Raji (cell line): ENCODE data around the gene RNF34.

Source experiments
- POLR2A ChIP-seq: IDR thresholded peaks from 2 replicates; pipeline ENCODE4 v1.6.1; 2011; ENCODE audit warnings: low read depth, low read length, control low read depth; ENCODE audit not compliant: insufficient read depth

The RNF34 gene

DNA sequence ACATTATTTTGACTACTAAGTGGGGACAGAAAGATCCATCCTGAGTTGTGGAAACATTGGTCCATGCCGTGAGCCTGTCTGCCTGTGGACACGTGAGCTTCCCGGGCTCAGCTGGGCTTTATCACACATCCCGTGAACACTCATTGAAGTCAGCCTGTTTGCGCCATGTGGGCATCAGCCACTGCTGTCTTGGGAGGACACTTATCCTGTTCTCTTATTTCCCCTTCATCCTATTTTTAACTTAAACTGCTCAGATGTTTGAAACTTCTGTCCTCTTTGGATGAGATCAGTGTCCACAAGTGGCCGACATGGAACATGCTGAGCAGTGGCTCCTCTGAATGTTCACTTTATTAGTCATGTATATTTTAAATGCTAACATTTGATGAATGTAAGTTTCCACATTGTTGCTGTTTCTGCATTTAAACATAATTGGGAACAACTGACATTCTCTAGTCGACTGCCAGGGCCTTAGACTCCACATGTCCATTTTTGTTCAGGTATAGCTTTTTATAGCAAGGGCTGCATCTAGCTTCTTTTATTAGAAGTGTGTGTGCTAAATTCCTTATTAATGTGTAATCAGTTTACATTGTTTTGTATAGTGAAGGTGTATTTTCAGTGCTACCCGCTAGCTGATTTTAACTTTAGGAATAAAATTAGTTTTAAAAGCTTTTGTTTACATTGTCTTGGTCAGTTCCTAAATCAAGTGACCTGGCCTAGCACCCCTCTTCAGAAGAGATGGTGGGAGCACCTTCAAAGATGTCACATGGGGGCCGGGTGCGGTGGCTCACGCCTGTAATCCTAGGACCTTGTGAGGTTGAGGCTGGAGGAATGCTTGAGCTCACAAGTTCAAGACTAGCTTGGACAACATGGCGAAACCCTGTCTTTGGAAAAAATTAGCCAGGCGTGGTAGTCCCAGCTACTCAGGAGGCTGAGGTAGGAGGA lies 24.0 kb downstream of the RNF34 start:
- TF ChIP-seq POLR2A: no peak

DNA sequence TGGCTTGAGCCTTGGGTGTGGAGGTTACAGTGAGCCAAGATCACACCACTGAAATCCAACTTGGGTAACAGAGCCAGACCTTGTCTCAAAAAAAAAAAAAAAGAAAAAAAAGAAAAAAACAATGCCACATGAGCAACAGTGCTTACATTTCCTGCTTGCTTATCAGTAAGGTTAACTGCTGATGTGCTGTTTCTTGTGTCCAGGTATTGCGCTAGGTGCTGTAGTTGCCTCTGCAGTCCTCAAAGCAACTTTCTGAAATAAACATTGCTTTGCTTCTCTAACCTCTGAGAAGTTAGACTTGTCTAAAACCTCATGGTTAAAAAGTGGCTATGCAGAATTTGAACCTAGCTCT lies 24.7 kb downstream of the RNF34 start:
- no peak for TF ChIP-seq POLR2A

DNA sequence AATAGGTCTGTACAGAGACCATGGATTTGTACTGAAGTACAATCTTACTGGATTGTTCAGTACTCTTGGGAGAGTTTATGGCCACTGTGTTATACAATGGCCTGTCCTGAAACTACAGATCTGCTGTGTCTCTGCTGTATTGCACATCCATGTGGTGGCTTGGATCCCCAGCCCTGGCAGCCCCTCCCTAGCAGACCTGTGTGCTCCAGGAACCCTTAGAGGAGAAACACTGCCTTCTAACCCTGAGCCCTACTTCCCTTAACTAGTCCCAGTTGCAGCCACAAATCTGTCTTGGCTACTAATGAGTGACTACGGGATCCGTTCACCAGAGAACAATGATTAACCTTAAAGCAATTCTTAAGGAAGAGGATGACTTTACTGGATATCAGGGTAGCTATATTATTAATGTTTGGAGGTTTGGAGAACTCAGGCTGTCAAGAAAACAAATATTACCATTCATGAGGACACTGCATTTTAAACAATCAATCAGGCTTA lies 27.7 kb downstream of the RNF34 start:
- no peak for TF ChIP-seq POLR2A

DNA sequence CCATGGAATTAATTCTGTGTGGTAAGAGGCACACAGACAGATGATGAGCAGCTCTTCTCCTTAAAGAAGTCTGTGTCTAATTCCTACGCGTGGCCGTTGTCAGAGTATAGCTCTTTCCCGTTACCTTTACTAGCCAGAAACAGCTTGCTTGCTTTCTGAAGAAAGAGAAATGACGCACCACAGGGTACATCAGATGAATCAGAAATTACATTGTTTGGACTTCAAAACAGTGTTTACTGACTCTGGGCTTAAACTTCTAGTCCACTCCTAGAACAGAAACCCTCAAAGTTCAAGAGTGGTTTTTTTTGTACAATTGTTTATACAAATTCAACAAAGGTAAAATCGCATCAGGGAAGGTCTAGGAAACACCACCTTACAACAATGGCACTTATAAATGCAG lies 29.0 kb downstream of the RNF34 start:
- no peak for TF ChIP-seq POLR2A

DNA sequence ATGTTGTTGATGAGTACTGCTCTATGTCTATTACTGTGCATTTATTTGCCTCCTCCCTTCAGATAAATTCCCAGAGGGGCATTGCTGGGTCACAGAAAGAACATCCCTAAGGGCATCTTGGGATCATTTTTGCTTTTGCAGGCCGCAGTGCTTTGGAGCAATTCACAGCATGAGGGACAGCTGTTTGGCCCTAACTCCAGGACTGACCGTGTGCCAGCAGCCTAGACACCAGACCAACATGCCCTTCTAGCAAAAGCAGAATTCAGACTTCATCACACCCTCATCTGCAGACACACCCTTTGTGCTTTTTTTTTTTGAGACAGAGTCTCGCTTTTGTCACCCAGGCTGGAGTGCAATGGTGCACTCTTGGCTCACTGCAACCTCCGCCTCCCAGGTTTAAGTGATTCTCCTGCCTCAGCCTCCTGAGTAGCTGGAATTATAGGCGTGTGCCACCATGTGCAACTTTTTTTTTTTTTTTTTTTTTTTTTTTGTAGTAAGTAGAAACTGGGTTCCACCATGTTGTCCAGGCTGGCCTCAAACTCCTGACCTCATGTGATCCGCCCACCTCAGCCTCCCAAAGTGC lies 31.0 kb downstream of the RNF34 start:
- TF ChIP-seq POLR2A: no peak

DNA sequence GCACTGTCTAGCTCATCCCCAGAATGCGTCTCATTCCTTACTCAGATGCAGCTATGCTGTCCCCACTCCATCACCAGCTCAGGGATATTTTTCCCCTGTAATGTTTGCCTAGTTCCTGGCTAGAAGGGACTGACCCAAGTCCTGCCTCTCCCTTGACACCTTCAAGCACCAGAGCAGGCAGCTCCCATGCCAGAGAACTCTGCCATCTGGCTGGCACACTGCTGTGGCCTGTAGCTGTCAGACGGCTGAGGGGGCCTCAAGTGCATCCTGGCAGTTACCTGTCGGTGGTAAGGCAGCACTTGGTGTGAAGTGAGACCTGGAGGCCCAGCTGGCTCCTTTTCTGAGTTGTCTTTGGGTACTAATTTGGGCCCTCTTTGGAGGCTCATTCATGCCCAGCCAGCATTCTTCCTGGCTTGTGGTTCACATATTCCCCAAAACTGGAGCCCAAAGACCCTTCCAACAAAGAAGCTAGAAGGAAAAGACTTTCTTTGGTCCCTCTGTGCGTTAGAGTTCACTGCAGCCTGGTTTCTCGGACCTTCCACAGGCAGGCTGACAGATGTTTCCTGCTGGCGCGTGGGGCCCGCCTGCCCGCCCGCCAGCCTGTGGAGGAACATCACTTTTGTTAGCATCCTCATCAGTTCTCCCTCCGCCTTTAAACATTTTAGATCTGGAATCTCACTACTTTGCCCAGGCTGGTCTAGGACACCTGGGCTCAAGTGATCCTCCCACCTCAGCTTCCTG lies 33.0 kb downstream of the RNF34 start:
- no peak for TF ChIP-seq POLR2A

DNA sequence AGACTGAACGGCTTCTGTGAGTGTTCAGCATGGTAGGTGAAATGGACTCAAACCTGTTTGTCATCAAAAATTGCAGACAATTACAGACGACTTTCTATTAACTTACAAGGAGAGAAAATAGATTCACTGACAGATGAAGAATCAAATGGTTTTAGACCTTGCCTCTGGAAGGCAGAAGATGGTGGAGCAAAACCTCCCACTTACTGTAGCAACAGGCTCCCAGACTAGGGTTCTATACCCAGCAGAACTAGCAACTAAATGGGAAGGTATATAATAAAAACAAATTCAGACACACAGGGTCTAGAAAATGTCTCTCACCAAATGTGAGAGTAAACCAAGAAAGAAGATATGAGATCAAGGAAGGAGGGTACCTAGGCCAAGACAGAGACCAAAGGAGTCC lies 36.8 kb downstream of the RNF34 start:
- TF ChIP-seq POLR2A: no peak

DNA sequence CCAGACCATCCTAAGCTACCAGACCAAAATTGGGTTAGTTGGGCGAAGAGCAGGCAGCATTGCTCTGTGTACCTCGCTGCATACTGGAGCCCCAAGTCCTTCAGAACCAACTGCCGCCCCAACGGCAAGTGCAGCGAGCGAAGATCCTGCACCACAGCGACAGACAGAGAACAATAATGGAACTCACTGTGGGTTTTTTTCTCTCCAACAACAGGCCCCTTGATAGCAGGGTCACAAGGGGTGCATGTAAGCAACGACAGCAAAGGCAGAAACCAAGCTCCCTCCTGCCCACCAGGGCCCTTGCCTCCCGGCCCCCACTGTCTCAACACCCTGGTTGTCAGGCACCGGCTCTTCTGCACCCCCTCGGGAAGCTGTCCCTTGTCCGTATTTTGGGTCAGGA lies 39.0 kb downstream of the RNF34 start:
- no peak for TF ChIP-seq POLR2A

DNA sequence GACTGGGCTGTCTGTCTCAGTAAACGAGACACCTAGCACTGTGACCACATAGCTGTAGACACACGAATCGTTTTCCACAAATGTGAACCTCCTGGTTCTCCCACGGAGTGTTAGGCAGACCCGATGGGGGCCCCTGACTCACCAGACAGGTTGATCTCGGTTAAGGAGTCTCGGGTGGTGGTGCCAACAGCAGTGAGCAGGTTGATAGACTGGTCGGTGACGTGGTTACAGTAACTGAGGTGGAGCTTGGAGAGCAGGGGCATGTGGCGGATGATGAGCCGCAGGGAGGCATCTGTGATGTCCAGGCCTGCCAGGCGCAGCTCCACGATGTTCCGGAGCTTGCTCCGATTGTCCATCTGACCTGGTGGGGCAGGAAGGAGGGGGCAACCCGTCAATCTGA lies 39.8 kb downstream of the RNF34 start:
- no peak for TF ChIP-seq POLR2A

DNA sequence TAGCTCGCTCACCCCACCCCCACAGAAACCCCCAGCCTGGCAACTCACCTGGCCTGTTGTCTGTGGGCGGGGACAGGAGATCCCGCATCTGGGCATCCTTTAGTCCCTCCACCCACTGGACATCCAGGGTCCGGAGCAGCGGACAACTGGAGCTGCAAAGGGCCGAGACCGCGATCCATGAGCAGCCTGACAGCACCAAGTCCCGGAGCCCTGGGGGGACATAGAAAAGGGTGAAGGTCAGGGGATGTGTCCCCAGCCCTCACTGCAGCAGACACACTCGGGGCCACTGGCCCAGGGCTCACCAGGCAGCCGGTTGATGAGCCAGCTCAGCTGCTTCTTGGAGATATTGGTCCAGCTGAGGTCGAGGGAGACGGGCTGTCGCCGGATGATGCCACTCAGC lies 40.9 kb downstream of the RNF34 start:
- TF ChIP-seq POLR2A: no peak

DNA sequence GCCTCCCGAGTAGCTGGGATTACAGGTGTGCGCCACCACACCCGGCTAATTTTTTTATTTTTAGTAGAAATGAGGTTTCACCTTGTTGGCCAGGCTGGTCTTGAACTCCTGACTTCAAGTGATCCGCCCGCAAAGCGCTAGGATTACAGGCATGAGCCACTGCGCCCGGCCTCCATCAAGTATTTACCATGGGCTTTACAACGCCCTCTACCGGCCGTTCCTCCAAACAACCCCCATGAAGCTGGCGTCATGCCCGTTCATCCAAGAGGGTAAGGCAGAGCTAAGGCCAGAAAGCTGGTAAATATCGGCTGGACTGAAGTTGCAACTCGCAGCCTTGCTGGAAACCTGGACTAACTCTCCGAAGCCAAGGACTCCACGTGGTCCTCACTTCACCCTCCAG lies 41.6 kb downstream of the RNF34 start:
- TF ChIP-seq POLR2A: no peak

DNA sequence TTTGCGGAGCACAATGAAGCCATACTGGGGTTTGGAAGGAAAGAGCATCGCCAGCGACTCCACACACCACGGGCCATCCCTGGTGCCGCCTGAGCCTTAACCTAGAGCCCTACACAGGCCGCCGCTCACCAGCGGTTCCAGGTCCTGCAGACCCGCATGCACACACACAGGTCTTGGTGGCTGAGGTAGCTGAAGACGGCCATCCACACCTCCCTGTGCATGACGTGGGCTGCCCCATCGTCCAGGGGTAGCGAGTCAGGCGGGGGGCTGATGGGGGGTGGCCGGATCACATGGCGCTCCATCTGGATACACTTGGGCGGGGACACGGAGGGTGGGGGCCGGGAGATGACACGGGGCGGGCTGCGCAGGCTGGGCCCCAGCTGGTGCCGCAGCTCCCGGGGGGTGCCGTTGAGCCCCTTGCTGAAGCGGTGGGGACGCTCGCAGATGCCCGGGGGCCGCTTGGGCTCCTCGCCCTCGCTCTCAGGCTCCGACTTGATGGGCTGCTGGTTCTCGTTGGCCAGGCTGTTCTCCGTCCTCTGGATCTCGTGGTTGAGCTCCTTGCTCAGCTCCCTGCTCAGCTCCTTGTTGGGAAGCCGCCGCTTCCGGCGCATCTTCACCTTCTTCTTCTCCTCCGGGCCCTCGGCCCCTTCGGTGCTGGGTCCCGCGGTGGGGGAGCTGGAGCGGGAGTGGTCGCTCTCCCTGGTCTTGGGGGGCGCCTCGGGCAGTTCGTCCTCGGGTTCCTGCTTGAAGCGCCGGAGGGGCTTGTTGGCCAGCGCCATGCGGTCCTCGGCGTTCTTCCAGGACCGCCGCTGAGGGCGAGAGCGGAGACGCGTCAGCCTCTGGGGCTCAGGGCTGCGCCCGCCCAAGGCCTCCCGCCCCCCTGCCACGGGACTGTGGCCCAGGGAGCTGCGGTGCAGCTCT lies 42.4 kb downstream of the RNF34 start:
- TF ChIP-seq POLR2A: no peak

DNA sequence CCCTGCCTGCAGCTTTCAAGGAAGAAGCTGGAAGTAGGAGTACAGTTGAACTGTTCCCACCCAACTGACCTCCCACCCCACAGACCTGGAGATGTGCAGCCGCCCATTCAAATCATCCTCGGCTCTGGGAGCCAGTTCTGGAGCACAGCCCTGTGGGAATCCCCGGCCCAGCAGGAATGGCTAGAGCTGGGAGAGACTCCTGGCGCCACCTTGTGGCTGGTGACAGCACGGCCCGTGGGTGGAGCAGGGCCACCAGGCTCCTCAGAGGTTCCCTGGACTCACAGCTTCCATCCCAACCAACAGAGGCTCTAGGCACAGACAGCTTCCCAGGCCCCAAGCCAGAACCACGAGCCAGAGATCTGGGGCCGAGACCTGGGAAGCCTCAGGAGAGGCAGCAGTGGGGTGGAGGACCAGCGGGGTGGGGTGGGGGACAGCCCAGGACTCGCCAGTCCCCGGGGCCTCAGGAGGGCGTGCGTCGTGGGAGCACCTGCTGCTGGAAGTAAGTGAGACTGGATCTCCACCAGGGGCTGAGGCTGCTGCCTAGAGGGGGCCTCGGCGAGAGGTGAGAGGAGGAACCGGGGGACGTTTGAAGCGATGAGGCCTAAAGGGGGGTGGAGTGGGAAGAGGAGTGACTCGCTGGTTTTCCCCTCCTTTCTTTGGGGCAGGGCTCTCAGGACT lies 43.4 kb downstream of the RNF34 start:
- TF ChIP-seq POLR2A: no peak
